GM19324 (cell line): ENCODE measurements around the gene PSMA5.

ENCODE experiments used
- ATAC-seq: cut with Tn5 transposase; IDR thresholded peaks from one replicate; pipeline ENCODE4 v1.9.1; 2021; ENCODE audit warnings: mild to moderate bottlenecking, moderate library complexity; ENCODE audit not compliant: unreplicated experiment, low FRiP score

Gene PSMA5

DNA sequence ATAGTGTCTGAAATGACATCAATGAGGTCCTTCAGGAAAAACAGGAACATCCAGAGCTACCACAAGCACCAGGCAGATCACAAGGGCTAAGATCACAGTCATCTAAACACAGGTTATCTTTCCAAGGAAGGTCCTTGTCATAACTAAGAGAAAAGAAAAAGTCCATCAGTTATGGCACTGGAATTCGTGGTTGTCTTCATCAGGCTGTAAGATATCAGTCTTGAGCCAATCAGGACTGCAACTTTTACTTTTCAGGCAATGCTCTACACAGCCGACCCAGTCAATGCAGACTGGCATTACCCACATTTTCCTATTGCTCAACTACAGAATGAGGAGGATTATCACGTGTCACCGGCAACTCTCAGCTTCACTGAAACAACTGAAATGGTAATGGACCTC, 54.9 kb downstream of the PSMA5 start:
- no peak for ATAC-seq

DNA sequence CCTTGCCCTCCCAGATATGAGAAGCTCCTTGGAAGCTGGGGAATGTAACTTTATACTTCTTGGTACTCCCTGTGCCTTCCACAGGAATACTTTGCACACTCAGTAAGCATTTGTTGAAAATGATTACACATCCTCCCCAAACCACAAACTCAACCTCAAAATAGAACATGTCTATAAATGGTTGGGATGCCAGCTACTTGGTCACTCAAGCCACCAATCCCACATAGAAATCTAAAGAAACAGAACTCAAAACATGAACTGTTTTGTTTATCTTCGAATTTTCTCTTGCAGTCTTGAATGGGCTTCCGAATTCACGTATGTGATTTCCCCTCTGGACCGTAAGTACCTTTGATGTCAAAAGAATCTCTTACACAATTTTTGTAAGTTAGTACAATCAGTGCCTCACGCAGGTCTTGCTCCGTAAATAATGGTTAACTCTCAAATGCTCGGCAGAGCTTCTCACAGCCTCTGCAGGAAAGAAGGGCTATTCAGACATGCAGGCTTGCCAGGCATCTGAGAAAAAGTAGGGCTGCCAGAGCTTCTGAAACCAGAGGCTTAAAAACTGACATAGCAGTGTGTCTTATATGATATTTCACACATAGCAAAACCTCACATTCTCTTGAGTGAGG, 55.4 kb downstream of the PSMA5 start:
- no peak for ATAC-seq

DNA sequence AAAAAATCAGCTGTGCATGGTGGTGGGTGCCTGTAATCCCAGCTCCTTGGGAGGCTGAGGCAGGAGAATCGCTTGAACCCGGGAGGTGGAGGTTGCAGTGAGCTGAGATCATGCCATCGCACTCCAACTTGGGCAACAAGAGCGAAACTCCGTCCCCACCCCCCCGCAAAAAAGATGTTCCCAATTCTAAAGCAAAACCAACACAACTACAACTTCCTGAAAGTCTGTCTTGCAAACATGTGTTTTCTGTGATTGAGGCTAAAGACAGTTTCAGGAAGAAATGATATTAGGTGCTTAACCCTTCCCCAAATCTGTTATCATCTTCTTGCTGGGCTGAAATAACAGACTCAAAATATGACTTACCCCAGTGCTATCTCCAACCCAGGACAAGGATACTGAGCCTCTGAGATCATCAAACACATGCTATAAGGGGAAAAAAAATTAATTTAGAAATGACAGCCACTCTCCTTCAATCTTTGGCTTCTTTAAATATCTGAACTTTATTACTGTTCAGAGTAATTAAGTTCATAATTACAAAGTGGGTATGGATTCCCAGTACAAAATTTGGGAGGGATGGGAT, 57.0 kb downstream of the PSMA5 start:
- no peak for ATAC-seq

DNA sequence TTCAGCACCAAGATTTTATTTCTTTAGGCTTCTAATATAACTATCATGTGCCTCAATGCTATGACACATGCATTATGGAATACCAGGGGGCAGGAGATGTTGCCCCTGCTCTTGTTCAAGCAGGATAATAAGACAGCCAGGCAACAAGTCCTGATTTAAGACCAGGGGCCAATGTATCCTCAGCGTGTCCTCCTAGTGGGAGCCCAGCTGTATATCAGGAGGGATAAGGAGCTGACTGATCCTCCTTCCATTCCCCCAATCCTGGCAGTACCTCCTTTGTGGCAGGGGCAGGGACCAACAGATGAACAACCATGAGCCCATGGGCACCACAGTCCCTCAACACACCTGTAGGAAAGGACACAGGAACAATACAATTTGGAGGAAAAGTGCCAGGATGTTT, 57.8 kb downstream of the PSMA5 start:
- no peak for ATAC-seq

DNA sequence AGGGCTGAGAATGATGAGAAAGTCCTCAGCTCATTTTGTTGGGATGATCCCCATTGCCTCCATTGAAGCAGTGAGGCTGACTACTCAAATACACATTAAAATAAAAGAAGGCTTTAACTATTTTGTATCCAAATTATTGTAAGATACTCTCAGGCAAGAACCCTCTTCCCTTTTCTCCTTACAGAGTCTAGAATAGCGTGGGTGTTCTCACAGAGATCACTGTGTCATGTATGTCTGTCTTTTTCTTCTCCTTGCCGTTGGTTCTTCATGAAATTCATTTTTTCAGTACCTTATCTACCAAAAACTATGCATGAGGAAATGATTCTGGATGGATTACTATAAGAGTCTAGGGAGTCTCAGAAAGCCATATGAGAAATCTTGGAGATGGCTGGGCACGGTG, 58.6 kb downstream of the PSMA5 start:
- ATAC-seq = no peak

DNA sequence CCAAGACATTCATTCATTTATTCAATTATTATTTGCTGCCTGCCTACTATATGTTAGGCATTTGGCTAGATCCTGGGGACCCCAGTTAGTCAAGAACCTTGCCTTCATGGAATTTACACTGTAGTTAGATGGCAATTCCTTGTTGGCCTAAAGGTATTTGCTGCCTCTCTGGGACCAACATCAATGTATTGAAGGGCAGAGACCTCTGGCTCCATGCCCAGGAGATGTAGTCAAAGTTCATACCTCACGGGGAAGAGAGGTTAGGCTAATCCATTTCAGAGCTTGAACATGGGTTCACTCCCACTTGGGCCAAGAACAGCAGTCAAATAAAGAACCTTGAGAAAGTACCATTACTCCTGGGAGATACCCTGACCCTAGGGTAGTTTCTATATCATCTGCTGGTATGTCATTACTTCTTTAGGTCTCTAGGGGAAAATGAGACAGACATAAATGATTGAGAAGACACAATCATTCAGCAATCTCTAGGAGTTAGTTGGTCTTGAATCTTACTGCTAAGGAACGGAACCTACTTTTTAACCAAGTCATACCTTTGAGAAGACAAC, 60.5 kb downstream of the PSMA5 start:
- no peak for ATAC-seq

DNA sequence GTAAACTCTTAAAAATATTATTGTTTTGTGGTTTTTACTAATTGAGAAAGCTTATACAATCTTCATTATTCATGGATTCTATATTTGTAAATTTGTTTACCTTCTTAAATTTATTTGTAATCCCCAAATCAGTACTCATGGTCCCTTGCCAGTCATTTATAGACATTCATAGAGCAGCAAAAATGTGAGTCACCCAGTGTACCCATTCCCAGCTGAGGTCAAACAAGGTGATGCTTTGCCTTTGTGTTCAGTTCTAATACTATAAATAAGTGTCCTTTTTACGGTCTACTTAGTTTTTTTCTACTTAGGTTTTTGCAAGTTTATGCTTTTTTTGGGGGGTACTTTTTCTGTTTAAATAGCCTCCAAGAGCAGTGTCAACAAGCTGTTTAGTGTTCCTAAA, 64.6 kb downstream of the PSMA5 start:
- no peak for ATAC-seq

DNA sequence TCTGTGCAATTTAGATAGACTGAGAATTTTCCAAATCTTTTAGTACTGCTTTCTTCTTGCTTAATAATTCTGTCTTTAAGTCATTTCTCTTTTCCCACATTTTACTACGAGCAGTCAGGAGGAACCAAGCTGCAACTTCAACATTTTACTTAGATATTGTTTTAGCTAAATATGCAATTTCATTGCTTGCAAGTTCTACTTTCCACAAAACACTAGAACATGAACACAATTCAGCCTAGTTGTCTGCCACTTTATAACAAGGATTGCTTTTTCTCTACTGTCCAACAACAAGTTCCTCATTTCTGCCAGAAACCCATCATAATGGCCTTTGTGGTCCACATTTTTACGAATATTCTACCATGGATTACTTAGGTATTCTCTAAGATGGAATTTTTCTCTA, 65.2 kb downstream of the PSMA5 start:
- no peak for ATAC-seq

DNA sequence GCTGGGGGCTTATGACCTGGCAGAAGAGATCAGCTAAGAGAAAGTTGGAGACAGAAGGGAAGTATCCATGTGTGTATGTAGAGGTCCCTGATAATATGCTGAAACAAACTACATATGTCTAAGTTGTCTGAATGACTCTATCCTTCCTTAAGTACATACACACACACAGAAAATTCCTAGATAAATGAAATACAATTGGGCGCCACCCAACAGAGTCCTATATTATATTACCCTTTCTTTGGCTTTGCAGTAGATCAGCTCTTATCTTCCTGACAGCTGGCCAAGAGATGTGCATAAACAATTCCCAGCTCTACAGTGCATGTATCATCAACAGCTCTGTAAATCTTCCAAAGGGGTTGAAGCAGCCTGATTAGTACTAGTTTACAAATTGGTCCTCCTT, 68.6 kb downstream of the PSMA5 start:
- ATAC-seq = no peak

DNA sequence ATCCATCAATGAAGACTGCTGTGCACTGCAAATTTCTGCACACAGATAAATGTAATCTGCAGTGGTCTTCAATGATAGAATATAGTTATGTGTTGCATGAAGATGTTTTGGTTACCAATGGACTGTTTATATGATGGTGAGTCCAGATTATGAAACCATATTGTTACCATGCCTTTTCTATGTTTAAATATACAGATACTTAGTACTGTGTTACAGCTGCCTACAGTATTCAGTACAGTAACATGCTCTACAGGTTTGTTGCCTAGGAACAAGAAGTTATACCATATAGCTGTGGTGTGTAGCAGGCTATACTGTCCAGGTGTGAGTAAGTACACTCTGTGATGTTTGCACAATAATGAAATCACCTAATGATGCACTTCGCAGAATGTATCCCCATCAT, 69.3 kb downstream of the PSMA5 start:
- no peak for ATAC-seq

DNA sequence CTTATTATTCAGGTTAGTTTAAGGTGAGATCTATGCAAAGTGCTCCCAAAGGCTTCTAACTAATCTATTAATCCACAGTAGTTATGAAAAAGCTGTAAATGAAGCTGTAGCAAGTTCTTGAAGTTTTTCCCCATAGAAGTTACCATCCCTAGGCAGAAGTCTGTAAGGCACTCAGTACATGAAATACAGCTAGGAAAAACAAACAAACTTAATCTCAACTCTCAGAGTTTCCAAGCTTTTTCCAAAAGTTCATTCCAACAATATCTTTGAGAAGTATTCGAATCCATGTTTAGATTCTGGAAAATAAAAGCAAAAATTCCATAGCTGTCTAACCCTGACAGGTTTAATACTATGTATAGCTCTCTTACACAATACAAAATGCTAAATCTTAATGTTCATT, 69.7 kb downstream of the PSMA5 start:
- no peak for ATAC-seq

DNA sequence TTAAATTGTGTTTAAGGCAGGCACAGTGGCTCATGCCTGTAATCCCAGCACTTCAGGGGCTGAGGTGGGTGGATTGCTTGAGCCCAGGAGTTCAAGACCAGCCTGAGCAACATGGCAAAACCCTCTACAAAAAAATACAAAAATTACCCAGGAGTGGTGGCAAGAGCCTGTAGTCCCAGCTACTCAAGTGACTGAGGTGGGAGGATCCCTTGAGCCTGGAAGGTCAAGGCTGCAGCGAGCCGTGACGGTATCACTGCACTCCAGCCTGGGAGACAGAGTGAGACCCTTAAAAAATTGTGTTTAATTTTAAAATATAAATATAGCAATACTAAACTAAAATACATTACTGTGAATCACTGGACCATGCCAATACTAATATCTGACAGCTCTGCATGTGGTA, 71.3 kb downstream of the PSMA5 start:
- no peak for ATAC-seq

DNA sequence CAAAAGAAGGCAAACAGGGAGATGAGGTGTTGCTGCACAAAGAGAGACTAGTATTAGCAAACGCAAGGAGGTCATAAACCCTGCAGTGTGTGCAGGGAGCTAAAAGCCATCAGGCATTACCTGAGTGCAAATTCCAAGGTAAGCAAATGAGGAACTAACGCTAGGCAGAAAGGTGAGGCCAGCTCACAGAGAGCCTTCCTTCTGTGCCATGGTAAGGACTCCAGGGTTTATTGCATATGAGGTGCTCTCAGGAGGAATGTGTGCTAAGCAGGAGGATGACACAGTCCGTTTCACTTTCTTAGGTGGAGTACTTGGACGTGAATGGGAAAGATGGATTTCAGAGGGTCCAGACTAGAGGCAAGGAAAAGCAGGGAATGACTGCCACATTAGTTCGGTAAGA, 74.8 kb downstream of the PSMA5 start:
- ATAC-seq = no peak

DNA sequence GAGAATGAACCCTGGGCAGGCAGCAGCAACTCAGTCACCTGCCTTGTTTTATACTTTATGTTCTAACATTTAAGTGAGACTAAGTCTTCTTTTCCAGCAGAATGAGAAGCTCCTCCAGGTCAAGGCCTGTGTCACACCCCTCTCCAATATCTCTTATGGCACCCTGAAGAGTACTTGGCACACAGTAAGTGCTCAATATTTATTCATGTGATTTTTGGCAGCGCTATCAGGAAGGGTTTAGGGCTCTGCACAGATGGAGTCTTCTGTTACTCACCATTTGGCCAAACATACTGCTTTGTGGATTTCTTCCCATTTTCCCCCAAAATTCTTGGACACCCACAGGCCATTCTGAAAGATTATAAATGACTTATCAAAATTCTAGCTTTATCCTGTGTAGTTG, 75.6 kb downstream of the PSMA5 start:
- no peak for ATAC-seq

DNA sequence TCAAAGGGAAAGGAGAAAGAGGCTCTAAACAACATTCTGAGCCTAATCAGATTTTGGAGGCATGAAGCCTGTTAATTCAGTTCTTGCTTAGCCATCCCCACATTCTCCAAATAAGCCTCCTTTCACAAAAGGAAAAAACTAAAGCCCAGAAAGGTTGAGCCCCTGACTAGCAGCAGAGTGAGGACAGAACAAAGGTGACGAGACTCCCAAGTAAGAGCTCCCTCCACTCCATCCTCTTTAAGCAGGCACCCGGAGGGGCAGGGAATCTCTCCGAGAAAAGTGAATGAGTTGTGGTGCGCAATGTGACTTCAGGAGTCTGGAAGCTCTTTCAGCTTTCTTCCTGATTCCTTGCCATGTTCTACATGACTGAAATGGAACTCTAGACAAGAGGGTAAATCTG, 76.1 kb downstream of the PSMA5 start:
- no peak for ATAC-seq
